Fibroblast of mammary gland (primary cell): Measurements from ENCODE around the gene BCO1.

Experiments used
- DNase-seq: peaks from one replicate; pipeline ENCODE4 v3.0.0-alpha.2; 2010; ENCODE audit warnings: low read depth
- H3K4me3 ChIP-seq: 2 replicates; pipeline ENCODE4 v1.5.1; 2011; ENCODE audit warnings: low read depth, mild to moderate bottlenecking, low read length, moderate library complexity; ENCODE audit not compliant: control insufficient read depth
- CTCF ChIP-seq: conservative IDR thresholded peaks from 2 replicates; pipeline ENCODE4 v1.5.1; 2011; ENCODE audit warnings: low read depth, low read length, inconsistent platforms; ENCODE audit not compliant: control insufficient read depth, insufficient read depth

BCO1 gene

GRCh38 chr16:81292936-81293335, 54.4 kb downstream of the BCO1 start:
- TF ChIP-seq CTCF, result no peak
- DNase-seq, result no peak
- no peak overlapping the region for H3K4me3 ChIP-seq

GRCh38 chr16:81293909-81294802, 55.7 kb downstream of the BCO1 start:
- no peak for DNase-seq
- TF ChIP-seq CTCF, result no peak
- no peak overlapping the region for H3K4me3 ChIP-seq

- no peak for TF ChIP-seq CTCF
Measured at GRCh38 chr16:81296631-81297030, 58.1 kb downstream of the BCO1 start.

GRCh38 chr16:81307770-81308169, 69.3 kb downstream of the BCO1 start:
- H3K4me3 ChIP-seq, result no peak overlapping the region
- no peak for DNase-seq
- TF ChIP-seq CTCF, result no peak

More at GRCh38 chr16:81296631-81297030, 58.1 kb downstream of the BCO1 start:
- no peak overlapping the region for H3K4me3 ChIP-seq
- DNase-seq, result no peak

- TF ChIP-seq CTCF, result no peak
- H3K4me3 ChIP-seq, result no peak overlapping the region
- DNase-seq, result no peak
Measured at GRCh38 chr16:81310045-81310644, 71.7 kb downstream of the BCO1 start.

GRCh38 chr16:81311762-81312161, 73.3 kb downstream of the BCO1 start:
- TF ChIP-seq CTCF, result no peak
- DNase-seq, result no peak
- no peak overlapping the region for H3K4me3 ChIP-seq
